NCI-H345 (cell line): Measurements from ENCODE around the gene SRMS.
A peak's percentile ranks its signal among the peaks of the same experiment; 100 is the strongest.
"Not testable (repeated sequence)": the region's sequence is repeated elsewhere in the genome, so short reads cannot be mapped to it uniquely, and the experiment has no call there.

Experiments used
- DNase-seq: peaks from one replicate; lab custom pipeline; 2025; lab: John Stamatoyannopoulos, UW

SRMS gene

DNA sequence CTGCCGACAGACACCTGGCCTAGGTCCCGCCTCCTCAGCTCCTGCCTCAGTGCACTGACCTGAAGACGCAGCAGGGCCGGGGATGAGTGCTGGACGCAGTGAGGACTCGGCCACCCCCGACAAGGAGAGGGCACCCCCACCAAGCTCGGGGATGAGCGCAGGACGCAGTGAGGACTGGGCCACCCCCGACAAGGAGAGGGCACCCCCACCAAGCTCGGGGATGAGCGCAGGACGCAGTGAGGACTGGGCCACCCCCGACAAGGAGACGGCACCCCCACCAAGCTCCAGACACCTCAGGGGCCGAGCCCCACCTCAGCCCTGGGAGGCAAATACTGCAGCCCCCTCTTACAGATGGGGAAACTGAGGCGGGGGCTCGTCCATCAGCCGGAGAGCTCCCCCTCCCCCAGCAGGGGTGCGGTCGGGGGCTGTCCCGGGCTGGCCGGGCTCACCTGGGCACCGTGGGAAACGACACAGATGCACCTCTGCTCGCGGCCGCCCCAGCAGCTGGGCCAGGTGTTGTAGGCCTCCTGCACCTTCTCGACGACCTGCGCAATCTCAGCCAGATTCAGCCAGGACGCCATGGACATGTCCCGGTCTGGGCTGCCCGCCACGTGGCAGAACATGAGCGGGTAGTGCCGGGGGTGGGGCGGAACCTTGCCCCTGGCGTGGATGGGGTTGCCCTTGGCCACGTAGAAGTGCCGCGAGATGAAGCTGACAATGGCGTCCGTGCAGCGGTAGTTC lies 19.0 kb upstream of the SRMS start:
- DNase-seq: no peak

DNA sequence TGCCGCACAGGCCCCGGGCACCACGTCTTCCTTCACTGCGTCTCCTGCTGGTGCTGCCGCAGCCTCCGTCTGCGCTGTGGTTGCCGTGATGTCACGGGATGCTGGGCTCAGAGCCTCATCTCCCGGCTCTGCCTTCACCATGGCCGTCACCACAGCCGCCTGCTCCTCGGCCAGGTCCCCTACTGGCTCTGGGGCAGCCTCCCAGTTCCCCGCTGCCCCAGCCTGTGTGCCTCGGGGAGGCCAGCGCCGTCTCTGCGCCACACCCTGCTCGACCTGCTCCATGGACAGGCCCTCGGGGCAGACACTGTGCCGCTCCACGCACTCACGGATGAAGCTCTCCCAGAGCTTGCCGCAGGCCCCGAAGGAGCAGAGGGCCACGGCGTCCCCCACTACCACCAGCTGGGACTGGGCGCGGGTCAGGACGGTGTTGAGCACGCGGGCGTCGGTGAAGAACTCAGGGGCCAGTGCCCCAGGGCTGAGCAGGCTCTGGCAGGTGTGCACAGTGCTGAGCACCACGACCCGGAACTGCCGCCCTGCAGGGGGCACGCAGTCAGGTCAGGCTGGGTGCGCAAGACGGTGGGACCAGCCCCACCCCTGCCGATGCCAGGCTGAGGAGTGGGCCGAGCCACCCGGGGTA lies 18.3 kb upstream of the SRMS start:
- DNase-seq: no peak

DNA sequence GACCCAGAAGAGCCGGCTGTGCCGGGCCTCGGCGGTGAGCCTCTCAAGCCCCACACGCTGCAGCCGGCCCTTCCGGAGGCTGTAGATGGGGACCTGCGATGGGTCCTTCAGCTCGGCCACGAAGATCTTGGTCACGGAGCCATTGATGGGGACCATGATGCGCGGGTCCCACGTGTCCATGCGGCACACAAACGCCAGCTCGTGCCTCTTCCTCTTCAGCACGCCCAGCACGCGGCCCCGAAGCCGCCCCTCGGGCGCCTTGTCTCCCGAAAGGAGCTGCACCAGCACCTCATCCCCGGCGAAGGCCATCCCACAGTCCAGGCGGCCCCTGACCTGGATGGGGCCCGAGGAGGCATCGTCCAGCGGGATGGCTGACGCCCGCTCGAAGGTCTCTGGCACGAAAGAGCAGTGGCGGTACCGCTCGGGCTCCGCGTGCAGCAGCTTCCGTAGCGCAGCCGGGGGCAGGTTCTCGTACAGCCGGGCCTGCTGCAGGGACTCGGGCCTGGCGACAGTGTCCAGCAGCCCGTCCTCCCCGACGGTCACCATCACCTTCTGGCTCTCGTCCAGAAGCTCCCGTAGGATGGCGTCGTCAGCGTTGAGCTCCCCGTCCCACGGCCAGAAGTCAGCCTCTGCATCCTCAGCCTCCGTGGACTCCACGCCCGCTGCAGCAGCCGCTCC lies 17.6 kb upstream of the SRMS start:
- DNase-seq: no peak

DNA sequence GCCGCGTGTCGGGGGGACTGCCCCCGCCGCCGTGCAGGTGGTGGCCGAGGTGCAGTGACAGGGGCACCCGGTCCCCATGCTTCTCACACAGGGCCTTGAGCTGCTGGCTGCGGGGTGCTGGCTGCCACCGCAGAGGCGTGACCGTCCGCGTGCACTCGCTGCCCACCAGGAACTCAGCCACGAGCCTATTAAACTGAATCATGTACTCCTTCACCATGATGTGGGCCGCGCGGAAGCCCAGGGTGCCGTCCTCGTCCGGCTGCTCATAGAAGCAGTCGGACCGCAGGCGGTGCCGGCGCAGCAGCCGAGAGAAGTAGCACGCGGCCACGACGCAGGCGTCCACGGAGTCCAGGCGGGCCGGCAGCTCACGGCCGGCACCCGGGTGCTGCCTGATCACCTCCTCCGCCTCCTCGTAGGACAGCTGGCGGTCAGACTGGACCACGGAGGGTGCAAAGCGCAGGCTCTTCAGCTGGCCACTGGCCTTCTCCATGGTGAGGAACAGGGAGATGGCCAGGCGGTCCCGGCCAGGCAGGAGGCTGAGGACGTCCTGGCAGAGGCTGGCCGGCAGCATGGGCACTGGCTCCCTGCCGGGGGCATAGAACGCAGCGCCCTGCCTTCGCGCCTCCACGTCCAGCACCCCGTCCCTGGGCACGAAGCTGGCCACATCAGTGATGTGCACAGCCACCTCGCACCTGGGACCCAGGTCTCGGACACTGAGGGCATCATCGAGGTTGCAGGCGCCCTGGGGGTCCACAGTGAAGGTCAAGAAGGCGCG lies 16.7 kb upstream of the SRMS start:
- DNase-seq: no peak

DNA sequence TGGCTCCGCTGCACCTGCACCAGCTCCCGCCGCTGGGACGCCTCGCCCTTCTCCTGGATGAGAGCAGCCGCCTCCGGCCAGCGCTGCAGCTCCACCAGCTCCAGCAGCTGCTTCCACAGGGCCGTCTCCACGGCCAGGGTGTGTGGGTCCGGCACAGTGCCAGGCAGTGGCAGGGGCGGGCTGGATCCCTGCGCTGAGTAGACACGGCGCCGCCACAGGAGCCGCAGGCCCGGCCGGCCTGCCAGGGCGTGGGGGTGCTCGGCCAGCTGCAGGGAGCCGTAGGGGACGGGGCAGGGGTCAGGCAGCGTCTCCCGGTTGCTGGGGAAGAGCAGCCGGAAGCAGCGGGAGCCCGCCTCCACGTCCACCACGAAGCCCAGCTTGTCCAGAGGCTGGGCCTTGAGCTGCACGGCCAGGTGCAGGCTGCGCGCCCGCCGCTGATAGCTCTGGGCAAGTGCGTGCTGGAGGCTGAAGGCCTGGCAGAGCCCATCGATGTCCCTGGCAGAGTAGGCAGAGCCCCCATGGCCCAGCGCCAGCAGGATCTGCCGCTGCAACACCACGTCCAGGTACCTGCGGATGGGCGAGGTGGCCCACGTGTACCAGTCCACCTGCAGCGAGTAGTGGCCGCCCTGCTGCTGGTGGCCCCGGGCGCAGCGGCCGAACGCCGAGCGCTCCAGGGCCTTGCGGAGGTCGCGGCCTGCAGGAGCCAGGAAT lies 15.8 kb upstream of the SRMS start:
- DNase-seq: no peak

DNA sequence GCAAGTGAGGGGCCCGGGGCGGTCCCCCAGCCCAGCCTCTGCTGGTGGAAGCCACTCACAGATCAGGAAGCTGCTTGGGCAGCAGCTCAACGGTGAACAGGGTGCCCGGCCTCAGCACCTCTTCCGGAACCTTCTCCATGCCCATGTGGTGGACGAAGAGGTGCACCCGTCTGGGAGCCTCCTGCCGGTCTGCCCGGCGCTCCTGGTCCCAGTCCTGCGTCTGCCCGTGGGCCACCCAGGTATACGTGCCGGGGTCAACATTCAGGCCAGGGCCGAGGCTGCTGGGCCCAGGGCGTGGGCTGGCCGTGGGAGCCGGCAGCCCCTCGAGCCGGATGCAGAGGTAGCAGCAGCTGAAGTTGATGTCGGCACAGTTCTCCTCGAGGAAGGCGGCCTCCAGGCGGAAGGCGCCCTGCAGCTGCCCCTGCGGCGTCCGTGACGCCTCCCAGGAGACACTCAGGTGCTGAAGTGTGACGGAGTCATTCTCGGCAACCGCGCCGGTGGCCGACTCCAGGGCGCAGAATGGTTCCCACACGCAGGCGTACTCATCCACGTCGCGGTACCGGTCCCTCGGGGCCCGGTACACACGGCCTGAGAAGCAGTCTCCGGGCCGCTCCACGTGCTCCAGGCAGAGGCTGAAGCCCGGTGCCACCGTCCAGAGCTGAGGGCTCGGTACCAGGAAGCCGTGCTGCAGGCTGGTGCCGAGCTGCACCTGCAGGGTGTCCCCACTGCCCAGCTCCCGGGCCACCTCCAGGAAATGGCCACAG lies 15.1 kb upstream of the SRMS start:
- DNase-seq: no peak

DNA sequence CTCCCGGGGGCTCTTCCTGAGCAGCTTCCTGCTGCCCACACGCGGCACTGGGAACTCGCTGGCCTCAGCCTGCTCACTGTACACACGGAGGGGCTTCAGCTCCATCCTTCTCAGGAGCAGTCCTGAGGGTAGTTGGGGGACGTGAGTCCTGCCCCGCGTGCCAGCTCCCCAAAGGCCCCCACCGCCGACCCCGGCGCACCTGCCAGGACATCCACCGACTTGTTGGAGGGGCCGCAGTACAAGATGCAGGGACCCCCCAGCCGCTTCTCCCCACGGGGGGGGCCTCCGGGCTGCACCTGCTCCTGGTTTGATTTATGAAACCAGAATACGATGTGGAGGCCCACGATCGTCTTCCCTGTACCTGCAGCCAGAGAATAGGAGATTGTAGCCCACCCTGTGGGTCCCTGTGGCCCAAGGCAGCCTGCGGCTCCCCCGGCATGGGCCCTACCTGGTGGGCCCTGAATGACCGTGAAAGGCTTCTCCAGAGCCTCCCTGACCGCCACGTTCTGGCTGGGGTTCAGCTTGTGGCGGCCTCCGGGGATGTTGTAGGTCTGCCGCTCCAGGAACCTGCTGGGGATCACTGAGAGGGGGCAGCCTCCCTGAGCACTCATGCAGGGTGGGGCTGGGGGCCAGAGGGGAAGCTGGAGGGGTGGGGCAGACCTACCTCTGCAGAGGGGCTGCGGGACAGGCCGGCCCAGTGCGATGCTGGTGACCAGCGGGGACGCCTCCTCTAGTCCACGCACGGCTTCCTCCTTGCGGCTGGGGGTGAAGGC lies 14.3 kb upstream of the SRMS start:
- DNase-seq: no peak

DNA sequence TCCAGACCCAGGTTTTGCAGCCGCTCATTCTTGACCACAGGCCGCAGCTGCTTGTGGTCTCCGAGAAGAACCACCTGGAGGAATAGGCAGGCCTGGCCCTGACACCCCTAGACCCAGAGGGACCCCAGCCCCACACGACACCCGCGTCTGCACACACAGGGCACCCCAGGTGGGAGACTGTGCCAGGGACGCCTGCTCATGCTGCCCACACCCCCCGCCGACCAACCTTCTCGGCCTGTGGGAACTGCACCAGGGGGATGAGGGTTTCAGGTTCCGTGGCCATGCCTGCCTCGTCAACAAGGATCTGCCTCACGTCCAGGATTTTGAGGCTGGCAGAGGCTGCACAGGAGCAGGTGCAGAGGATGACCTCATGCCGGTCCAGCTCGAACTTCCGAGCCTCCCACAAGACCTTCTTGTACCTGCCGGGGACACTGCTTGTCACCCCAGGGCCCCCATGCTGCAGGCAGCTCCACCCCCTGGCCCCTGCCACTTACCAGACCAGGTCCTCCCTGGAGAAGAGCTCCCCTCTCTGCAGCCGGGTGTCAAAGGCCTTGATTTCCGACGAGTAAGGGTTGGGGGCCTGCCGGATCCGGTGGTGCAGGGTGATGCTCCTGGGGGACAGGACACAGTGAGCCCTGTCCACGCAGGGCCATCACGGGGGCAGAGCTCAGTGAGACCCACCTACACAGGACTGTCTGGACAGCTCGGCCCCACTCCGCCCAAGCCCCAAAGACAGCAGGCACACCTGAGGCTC lies 13.5 kb upstream of the SRMS start:
- no peak for DNase-seq

DNA sequence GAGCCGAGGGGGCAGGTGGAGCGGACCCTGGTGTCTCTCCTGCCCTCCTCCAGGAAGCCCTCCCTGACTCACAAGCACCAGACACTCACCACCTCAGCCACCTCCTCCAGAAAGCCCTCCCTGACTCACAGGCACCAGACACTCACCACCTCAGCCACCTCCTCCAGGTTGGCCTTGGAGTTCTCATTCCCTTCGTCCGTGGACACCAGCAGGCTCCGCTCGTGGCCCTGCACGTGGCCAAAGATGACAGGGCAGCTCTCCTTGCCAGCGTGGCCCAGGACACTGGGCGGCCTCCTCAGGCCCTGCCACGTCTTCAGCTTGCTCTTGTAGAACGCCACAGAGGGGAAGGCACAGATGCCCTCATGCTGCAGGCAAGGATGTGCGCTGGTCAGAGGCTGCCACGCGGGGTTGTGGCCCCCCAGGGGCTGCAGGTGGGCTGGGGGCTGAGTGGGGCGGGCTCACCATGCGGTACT lies 12.8 kb upstream of the SRMS start:
- DNase-seq: no peak

DNA sequence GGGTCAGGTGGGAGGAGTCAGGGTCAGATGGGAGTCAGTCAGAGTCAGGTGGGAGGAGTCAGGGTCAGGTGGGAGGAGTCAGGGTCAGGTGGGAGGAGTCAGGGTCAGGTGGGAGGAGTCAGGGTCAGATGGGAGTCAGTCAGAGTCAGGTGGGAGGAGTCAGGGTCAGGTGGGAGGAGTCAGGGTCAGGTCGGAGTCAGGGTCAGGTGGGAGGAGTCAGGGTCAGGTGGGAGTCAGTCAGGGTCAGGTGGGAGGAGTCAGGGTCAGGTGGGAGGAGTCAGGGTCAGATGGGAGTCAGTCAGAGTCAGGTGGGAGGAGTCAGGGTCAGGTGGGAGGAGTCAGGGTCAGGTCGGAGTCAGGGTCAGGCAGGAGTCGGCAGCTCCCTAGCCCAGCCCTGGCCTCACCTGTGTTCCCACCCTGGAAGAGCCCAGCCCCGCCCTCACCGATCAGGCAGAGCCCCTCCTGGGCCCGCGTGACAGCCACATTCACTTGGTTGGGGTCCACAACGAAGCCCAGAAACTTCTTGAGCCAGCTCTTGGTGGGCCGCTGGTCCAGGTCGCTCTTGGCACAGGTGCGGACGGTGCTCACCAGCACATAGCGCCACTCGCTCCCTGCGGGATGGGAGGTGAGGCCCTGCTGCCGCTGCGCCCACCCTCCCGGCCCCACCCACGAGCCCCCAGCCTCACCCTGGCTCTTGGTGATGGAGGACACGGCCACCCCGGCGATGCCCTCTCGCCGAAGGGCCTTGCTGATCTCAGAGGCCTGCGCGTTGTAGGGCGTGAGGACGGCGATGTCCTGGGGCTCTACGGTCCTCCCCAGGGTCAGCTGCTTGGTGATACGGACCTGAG lies 12.2 kb upstream of the SRMS start:
- not testable (repeated sequence) for DNase-seq

DNA sequence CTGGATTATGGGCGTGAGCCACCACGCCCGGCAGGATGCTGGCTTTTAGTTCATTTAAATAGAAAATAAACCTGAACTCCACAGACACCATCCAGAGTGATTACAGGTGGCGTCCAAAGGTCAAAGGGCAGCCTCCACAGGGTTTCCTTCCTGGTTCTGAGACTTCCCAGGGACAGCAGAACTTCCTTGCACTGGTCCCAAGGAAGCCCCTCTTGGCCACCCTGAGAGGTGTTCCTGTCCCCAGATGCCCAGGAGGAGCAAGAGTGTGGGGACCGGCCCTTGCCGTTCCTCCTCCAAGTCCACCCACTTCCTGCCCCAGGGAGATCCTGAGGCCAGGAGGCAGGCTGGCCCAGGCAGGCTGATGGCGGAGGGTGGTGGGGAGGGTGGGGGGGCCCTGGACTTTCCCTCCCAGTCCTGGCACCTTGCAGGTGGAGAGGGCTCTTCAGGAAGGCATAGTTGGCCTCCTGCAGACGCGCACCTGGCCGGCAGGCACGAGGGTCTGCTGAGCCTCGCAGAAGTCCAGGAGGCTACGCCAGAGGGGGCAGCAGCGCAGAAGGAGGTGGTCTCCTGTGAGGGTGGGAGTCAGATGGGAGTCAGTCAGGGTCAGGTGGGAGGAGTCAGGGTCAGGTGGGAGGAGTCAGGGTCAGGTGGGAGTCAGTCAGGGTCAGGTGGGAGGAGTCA lies 11.4 kb upstream of the SRMS start:
- no peak for DNase-seq

DNA sequence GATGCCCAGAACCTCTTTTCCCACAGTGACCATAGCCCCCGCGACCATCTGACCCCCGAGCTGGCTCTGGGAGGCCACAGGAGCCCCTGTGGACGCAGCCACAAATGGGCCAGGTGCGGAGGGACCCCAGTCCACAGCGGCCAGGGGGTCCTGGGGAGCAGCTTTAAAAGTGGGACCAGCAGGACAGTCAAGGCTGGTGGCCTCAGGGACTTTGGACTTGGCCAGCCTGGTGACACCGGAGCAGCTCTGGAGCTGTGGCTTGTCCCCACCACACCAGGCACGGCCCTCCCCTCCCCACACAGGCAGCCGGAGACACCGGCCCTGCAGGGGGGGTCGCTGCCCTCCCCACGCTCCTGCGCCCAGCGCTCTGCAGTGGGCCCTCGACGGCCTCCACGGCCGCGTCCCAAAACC lies 9.9 kb upstream of the SRMS start:
- DNase-seq: no peak

DNA sequence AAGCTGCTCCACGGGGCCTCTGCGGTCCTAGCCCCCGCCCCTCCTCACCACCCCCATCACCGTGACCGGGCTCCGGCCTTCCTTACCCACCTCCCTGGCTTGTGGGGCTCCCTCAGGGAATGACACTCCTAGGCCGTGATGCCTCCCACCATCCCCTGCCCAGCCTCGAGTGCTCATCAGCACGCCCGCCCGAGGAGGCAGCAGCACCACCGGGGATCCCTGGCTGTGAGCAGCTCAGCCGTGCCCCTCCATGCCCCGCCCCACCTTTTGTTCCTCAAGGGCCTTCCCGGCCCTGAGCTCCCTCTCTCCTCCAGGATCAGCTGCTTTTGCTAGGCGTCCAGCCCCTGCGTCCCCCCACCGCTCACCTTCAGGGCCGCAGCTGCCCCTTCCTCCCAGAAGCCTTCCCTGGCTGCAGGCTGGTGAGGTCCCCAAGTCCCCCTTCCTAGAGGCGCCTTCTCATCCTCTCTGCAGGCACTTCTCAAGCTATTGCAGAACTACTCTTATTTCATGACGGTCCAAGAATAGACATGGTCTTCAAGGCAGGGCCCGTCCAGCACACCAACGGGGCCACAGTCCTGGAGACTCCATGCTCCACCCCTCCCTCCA lies 9.4 kb upstream of the SRMS start:
- DNase-seq: peak; percentile 67

DNA sequence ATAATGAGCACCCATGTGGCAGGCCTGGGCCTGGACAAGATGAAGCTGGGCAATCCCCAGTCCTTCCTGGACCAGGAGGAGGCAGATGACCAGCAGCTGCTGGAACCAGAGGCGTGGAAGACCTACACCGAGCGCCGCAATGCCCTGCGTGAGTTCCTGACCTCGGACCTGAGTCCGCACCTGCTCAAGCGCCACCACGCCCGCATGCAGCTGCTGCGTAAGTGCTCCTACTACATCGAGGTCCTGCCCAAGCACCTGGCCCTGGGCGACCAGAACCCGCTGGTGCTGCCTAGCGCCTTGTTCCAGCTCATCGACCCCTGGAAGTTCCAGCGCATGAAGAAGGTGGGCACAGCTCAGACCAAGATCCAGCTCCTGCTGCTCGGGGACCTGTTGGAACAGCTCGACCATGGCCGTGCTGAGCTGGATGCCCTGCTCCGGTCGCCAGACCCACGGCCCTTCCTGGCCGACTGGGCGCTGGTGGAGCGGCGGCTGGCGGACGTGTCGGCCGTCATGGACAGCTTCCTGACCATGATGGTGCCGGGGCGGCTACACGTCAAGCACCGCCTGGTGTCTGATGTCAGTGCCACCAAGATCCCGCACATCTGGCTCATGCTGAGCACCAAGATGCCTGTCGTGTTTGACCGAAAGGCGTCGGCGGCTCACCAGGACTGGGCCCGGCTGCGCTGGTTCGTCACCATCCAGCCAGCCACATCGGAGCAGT lies 8.3 kb upstream of the SRMS start:
- DNase-seq: no peak

DNA sequence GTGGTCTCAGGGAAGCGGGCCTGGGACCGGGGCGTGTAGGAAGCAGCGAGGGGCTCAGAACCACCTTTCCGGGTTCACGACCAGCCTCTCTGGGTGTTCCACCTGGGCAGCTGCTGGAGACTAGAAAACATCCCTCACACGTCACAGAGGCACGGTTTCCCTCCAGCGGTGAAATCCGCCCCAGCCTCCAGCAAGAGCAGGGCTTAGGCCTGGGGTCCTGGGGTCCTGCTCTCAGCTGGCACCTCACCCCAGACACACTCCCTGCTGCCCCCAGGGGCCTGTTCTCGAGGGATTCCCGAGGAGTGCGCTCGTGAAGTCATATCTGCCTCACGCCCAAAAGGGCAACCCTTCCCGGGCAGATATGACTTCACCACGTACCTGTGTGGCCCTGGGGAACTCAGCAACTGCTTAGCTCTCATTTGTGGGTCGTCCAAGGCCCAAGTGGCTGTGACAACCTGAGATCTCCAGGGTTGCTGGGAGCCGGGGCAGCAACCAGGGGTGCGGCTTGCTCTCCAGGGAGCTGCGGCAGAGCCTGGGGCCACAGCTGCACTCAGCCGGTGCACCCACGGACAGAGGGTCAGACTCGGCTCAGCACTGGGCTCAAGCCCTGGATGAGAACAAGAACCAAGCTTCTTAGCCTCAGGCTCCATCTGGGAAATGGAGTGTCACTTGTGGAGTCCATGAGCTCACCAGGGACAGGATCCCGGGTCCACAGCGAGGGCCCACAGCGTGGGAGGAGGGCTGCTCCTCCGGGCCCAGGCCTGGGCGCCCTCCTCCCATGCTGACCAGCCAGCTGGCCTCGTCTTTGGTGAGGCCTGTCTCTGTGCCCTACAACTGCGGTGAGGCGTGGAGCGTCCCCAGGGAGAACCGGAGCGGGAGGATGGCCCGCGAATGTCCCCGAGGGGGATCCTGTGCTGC lies 7.1 kb upstream of the SRMS start:
- no peak for DNase-seq

DNA sequence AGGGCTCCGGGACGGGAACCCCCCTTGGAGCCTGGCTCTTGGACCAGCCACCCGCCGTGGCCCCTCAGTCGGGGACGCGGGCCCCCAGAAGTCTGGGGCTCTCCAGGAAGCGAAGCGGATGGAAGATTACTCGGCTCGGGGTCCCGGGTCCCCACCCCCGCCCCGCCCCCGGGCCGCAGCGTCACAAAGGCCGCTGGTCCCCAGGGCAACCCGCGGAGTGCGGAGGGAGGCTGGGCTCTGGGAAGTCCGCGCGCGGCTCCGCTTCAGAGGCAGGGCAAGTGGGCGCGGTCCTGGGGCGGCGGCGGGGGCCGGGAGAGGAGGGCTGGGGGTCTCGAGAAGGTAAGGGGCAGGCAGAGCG lies 6.4 kb upstream of the SRMS start, which contains the start of gene FNDC11:
Gene FNDC11, plus strand, starts transcription at position 227 of the 358 bp plus-strand sequence. CDS start 1,505 bp downstream, outside the sequence.
- peak; percentile 55 for DNase-seq
